ENCODE data around the gene KATNIP.

DNA sequence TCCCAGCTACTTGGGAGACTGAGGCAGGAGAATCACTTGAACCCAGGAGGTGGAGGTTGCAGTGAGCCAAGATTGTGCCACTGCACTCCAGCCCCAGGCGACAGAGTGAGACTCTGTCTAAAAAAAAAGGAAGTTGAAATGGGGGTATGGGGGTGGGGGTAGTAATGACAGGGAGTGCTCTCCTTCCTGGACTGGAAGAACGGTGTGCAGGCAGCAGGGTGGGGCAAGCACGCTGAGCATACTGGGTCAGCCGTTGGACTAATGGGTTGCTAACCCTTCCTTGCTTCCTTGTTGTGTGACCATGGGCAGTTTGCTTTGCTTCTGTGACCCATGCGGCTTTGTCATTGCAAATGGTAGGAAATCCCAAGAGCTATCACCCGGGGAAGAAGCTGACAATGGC, 16.5 kb downstream of the KATNIP start:
- TF ChIP-seq, protein P1, sequence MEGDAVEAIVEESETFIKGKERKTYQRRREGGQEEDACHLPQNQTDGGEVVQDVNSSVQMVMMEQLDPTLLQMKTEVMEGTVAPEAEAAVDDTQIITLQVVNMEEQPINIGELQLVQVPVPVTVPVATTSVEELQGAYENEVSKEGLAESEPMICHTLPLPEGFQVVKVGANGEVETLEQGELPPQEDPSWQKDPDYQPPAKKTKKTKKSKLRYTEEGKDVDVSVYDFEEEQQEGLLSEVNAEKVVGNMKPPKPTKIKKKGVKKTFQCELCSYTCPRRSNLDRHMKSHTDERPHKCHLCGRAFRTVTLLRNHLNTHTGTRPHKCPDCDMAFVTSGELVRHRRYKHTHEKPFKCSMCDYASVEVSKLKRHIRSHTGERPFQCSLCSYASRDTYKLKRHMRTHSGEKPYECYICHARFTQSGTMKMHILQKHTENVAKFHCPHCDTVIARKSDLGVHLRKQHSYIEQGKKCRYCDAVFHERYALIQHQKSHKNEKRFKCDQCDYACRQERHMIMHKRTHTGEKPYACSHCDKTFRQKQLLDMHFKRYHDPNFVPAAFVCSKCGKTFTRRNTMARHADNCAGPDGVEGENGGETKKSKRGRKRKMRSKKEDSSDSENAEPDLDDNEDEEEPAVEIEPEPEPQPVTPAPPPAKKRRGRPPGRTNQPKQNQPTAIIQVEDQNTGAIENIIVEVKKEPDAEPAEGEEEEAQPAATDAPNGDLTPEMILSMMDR (IDR thresholded peaks at IDR 0.05) = no peak
- TF ChIP-seq POLR2A (IDR thresholded peaks at IDR 0.05) = no peak

All from thyroid gland (tissue), 4 donors.